ENCODE measurements around the gene SNAP29.

Gene SNAP29

GRCh38 chr22:20882855-20883254 lies 24.0 kb downstream of the SNAP29 start:
- no peak overlapping the region for H3K23ac ChIP-seq (ENCODE audit: low read length)
- H4K8ac ChIP-seq (ENCODE audit: low read depth, low read length) = no peak overlapping the region
- H3K36me3 ChIP-seq (ENCODE audit: control insufficient read depth in 1 of 2, insufficient read depth in 2 of 2, low read length in 2 of 2) = peaks cover 22 to 28% of the 10 kb centered on the region in 2 experiments
- no peaks in the 10 kb centered on the region for H3K27me3 ChIP-seq (ENCODE audit: insufficient read depth, low read length)
- no peak overlapping the region for H3K4ac ChIP-seq (ENCODE audit: low read depth, low read length)
- no peak overlapping the region for H3K4me2 ChIP-seq (ENCODE audit: low read length)
- no peak overlapping the region for H3K14ac ChIP-seq (ENCODE audit: low read length)
- no peak overlapping the region for H2BK5ac ChIP-seq (ENCODE audit: low read depth, low read length, poor library complexity)
- H4K91ac ChIP-seq (ENCODE audit: low read depth, low read length) = no peak overlapping the region
- H3K4me3 ChIP-seq (ENCODE audit: low read depth, low read length) = no peak overlapping the region
- no peak overlapping the region for H2BK120ac ChIP-seq (ENCODE audit: insufficient read depth, low read length, poor library complexity)
- H3K27ac ChIP-seq (ENCODE audit: low read depth, low read length) = no peak overlapping the region
- WGBS (ENCODE audit: extremely low coverage, insufficient coverage, insufficient read length) = no CpG with 5 or more reads among the region's 6 CpGs
- no peak overlapping the region for H4K12ac ChIP-seq (ENCODE audit: low read depth, low read length)
- H3K79me2 ChIP-seq (ENCODE audit: control insufficient read depth, insufficient read depth, low read length, poor library complexity) = no peaks in the 10 kb centered on the region
- H3K9me3 ChIP-seq (ENCODE audit: insufficient read depth, low read depth, low read length) = peaks cover 4% of the 10 kb centered on the region
- H3K4me1 ChIP-seq (ENCODE audit: control insufficient read depth in 1 of 2, insufficient read depth in 2 of 2, low read length in 2 of 2) = peaks cover 7 to 19% of the 10 kb centered on the region in 2 experiments
- no peak overlapping the region for H2AK5ac ChIP-seq (ENCODE audit: low read length)
- no peak overlapping the region for H2BK12ac ChIP-seq (ENCODE audit: low read length)
- H3K79me1 ChIP-seq (ENCODE audit: low read length) = peaks cover 3% of the 10 kb centered on the region
- no peak overlapping the region for H3K9ac ChIP-seq (ENCODE audit: low read length)
- H2AFZ ChIP-seq (ENCODE audit: insufficient read depth, low read length, poor library complexity) = no peak overlapping the region
- DNase-seq = no peak
- no peak overlapping the region for H3K18ac ChIP-seq (ENCODE audit: low read length)

DNA sequence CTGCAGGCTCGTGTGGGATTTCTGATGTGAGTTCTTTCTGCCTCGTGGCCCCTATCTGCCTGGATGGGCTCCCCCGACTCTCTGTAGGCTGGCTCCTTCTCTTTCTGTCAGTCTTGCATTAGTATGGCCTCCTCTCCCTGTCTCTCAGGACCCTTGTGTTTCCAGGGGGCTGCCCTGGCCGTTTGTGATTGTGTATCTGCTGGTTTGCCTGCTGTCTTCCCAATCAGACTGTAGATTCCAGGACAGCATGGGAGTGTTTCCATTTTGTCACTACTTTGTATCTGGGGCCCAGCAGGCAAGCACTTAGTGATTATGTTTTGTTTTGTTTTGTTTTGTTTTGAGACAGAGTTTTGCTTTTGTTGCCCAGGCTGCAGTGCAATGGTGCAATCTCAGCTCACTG lies 25.6 kb downstream of the SNAP29 start:
- H3K23ac ChIP-seq (ENCODE audit: low read length) = no peak overlapping the region
- peaks cover 3% of the 10 kb centered on the region for H3K79me1 ChIP-seq (ENCODE audit: low read length)
- H3K27ac ChIP-seq (ENCODE audit: low read depth, low read length) = no peak overlapping the region
- peaks cover 7 to 19% of the 10 kb centered on the region in 2 experiments for H3K4me1 ChIP-seq (ENCODE audit: control insufficient read depth in 1 of 2, insufficient read depth in 2 of 2, low read length in 2 of 2)
- H4K12ac ChIP-seq (ENCODE audit: low read depth, low read length) = no peak overlapping the region
- H3K36me3 ChIP-seq (ENCODE audit: control insufficient read depth in 1 of 2, insufficient read depth in 2 of 2, low read length in 2 of 2) = peaks cover 27 to 36% of the 10 kb centered on the region in 2 experiments
- WGBS (ENCODE audit: extremely low coverage, insufficient coverage, insufficient read length) = no CpG with 5 or more reads among the region's 4 CpGs
- peaks cover 4% of the 10 kb centered on the region for H3K9me3 ChIP-seq (ENCODE audit: insufficient read depth, low read depth, low read length)
- no peak overlapping the region for H3K9ac ChIP-seq (ENCODE audit: low read length)
- H2BK120ac ChIP-seq (ENCODE audit: insufficient read depth, low read length, poor library complexity) = no peak overlapping the region
- H3K4me2 ChIP-seq (ENCODE audit: low read length) = no peak overlapping the region
- H2BK5ac ChIP-seq (ENCODE audit: low read depth, low read length, poor library complexity) = no peak overlapping the region
- H2AFZ ChIP-seq (ENCODE audit: insufficient read depth, low read length, poor library complexity) = no peak overlapping the region
- DNase-seq = peak; percentile 53 to 82
- H3K18ac ChIP-seq (ENCODE audit: low read length) = no peak overlapping the region
- H3K27me3 ChIP-seq (ENCODE audit: insufficient read depth, low read length) = no peaks in the 10 kb centered on the region
- no peak overlapping the region for H3K14ac ChIP-seq (ENCODE audit: low read length)
- no peak overlapping the region for H4K8ac ChIP-seq (ENCODE audit: low read depth, low read length)
- no peak overlapping the region for H4K91ac ChIP-seq (ENCODE audit: low read depth, low read length)
- H3K4ac ChIP-seq (ENCODE audit: low read depth, low read length) = no peak overlapping the region
- H3K4me3 ChIP-seq (ENCODE audit: low read depth, low read length) = no peak overlapping the region
- no peak overlapping the region for H2AK5ac ChIP-seq (ENCODE audit: low read length)
- H2BK12ac ChIP-seq (ENCODE audit: low read length) = no peak overlapping the region
- H3K79me2 ChIP-seq (ENCODE audit: control insufficient read depth, insufficient read depth, low read length, poor library complexity) = no peaks in the 10 kb centered on the region

GRCh38 chr22:20885017-20885556 lies 26.3 kb downstream of the SNAP29 start:
- H2BK12ac ChIP-seq (ENCODE audit: low read length) = no peak overlapping the region
- H2BK5ac ChIP-seq (ENCODE audit: low read depth, low read length, poor library complexity) = no peak overlapping the region
- no peak overlapping the region for H4K8ac ChIP-seq (ENCODE audit: low read depth, low read length)
- no peak overlapping the region for H3K23ac ChIP-seq (ENCODE audit: low read length)
- peaks cover 29 to 36% of the 10 kb centered on the region in 2 experiments for H3K36me3 ChIP-seq (ENCODE audit: control insufficient read depth in 1 of 2, insufficient read depth in 2 of 2, low read length in 2 of 2)
- WGBS (ENCODE audit: extremely low coverage, insufficient coverage, insufficient read length) = no CpG with 5 or more reads among the region's 8 CpGs
- peaks cover 4% of the 10 kb centered on the region for H3K9me3 ChIP-seq (ENCODE audit: insufficient read depth, low read depth, low read length)
- no peak overlapping the region for H4K12ac ChIP-seq (ENCODE audit: low read depth, low read length)
- no peak overlapping the region for H3K18ac ChIP-seq (ENCODE audit: low read length)
- no peak overlapping the region for H2AK5ac ChIP-seq (ENCODE audit: low read length)
- peak in 1 of 2 donors; percentile 54 for DNase-seq
- peaks cover 3% of the 10 kb centered on the region for H3K79me1 ChIP-seq (ENCODE audit: low read length)
- no peak overlapping the region for H4K91ac ChIP-seq (ENCODE audit: low read depth, low read length)
- H3K4me1 ChIP-seq (ENCODE audit: control insufficient read depth in 1 of 2, insufficient read depth in 2 of 2, low read length in 2 of 2) = peaks cover 7 to 19% of the 10 kb centered on the region in 2 experiments
- no peak overlapping the region for H3K4ac ChIP-seq (ENCODE audit: low read depth, low read length)
- H3K4me3 ChIP-seq (ENCODE audit: low read depth, low read length) = no peak overlapping the region
- H3K27ac ChIP-seq (ENCODE audit: low read depth, low read length) = peak overlapping the region; percentile 1
- H3K14ac ChIP-seq (ENCODE audit: low read length) = no peak overlapping the region
- H3K9ac ChIP-seq (ENCODE audit: low read length) = peak overlapping the region; percentile 11
- no peak overlapping the region for H3K4me2 ChIP-seq (ENCODE audit: low read length)
- H2BK120ac ChIP-seq (ENCODE audit: insufficient read depth, low read length, poor library complexity) = no peak overlapping the region
- H3K27me3 ChIP-seq (ENCODE audit: insufficient read depth, low read length) = no peaks in the 10 kb centered on the region
- no peak overlapping the region for H2AFZ ChIP-seq (ENCODE audit: insufficient read depth, low read length, poor library complexity)
- H3K79me2 ChIP-seq (ENCODE audit: control insufficient read depth, insufficient read depth, low read length, poor library complexity) = no peaks in the 10 kb centered on the region

- no peak overlapping the region for H2BK120ac ChIP-seq (ENCODE audit: insufficient read depth, low read length, poor library complexity)
- H3K79me2 ChIP-seq (ENCODE audit: control insufficient read depth, insufficient read depth, low read length, poor library complexity) = no peaks in the 10 kb centered on the region
- H4K8ac ChIP-seq (ENCODE audit: low read depth, low read length) = no peak overlapping the region
- no peaks in the 10 kb centered on the region for H3K27me3 ChIP-seq (ENCODE audit: insufficient read depth, low read length)
- H3K9ac ChIP-seq (ENCODE audit: low read length) = no peak overlapping the region
- H3K14ac ChIP-seq (ENCODE audit: low read length) = no peak overlapping the region
- H3K4me2 ChIP-seq (ENCODE audit: low read length) = peak overlapping the region; percentile 13
- H3K23ac ChIP-seq (ENCODE audit: low read length) = no peak overlapping the region
- no peak overlapping the region for H2BK5ac ChIP-seq (ENCODE audit: low read depth, low read length, poor library complexity)
- no CpG with 5 or more reads among the region's 10 CpGs for WGBS (ENCODE audit: extremely low coverage, insufficient coverage, insufficient read length)
- H3K4me3 ChIP-seq (ENCODE audit: low read depth, low read length) = no peak overlapping the region
- no peak overlapping the region for H4K12ac ChIP-seq (ENCODE audit: low read depth, low read length)
- DNase-seq = peak; percentile 98 to 99
- H3K4ac ChIP-seq (ENCODE audit: low read depth, low read length) = no peak overlapping the region
- H3K18ac ChIP-seq (ENCODE audit: low read length) = no peak overlapping the region
- no peak overlapping the region for H2AFZ ChIP-seq (ENCODE audit: insufficient read depth, low read length, poor library complexity)
- no peak overlapping the region for H2BK12ac ChIP-seq (ENCODE audit: low read length)
- H3K36me3 ChIP-seq (ENCODE audit: control insufficient read depth in 1 of 2, insufficient read depth in 2 of 2, low read length in 2 of 2) = peaks cover 29 to 36% of the 10 kb centered on the region in 2 experiments
- peaks cover 3% of the 10 kb centered on the region for H3K79me1 ChIP-seq (ENCODE audit: low read length)
- H2AK5ac ChIP-seq (ENCODE audit: low read length) = no peak overlapping the region
- H3K9me3 ChIP-seq (ENCODE audit: insufficient read depth, low read depth, low read length) = peaks cover 4% of the 10 kb centered on the region
- H3K4me1 ChIP-seq (ENCODE audit: control insufficient read depth in 1 of 2, insufficient read depth in 2 of 2, low read length in 2 of 2) = peaks cover 3 to 19% of the 10 kb centered on the region in 2 experiments
- no peak overlapping the region for H4K91ac ChIP-seq (ENCODE audit: low read depth, low read length)
- peak overlapping the region; percentile 1 for H3K27ac ChIP-seq (ENCODE audit: low read depth, low read length)
These were observed 26.9 kb downstream of the SNAP29 start for GRCh38 chr22:20885557-20886323.
